ENCODE measurements around the gene ZNF304. TPM values are rescaled to one million over a fixed set of nuclear protein-coding genes. Genes with fewer than 3 reads are reported as not detected.

ZNF304 gene
- total RNA-seq: 1 to 10 TPM; 6.2 TPM

GRCh38 chr19:57350877-57351805 is at the start of gene ZNF304:
TSS of gene ZNF304 (plus strand) at chr19:57351271. CDS start at chr19:57351665, 394 bp downstream.
- H3K27ac Mint-ChIP-seq: peak within 1 kb of the TSS; percentile 90
- H3K9me3 Mint-ChIP-seq (ENCODE audit: low read depth): peaks cover 36% of the 10 kb centered on the region
- H3K27me3 Mint-ChIP-seq: peaks cover 4% of the 10 kb centered on the region
- ChIA-PET POLR2A (interaction anchor here (0.6 to 0.8 kb wide), 2 partner anchors 38 to 89 kb away, joined by 3 to 4 read pairs; partner anchors contain the start of gene ZNF548), CTCF (interaction anchor here (0.7 kb wide), 1 partner anchor 53 kb away, joined by 3 read pairs; no protein-coding TSS in a partner anchor)
- peaks cover 56% of the 10 kb centered on the region for H3K36me3 Mint-ChIP-seq (ENCODE audit: low read depth)
- peak; percentile 100 for ATAC-seq
- intact Hi-C loops (cut with DNase I, micrococcal nuclease): loop anchor here (1.0 to 5.0 kb wide), 9 partner anchors 12 to 565 kb away; partner anchors contain the start of genes TRAPPC2B (in 2 of the 2), ZNF547 (in 2 of the 2), ZNF805 (in 2 of the 2) and ZNF417 (in 1 of the 2)
- H3K4me3 Mint-ChIP-seq: peak within 1 kb of the TSS; percentile 96
- peak; percentile 94 for DNase-seq
- H3K4me1 Mint-ChIP-seq: peaks cover 25% of the 10 kb centered on the region

- Mint-ChIP-seq H3K27ac (no peak overlapping the region), H3K27me3 (no peaks in the 10 kb centered on the region), H3K4me1 (peaks cover 8% of the 10 kb centered on the region), H3K36me3 (ENCODE audit: low read depth) (peaks cover 77% of the 10 kb centered on the region), H3K9me3 (ENCODE audit: low read depth) (peaks cover 18% of the 10 kb centered on the region), H3K4me3 (no peak overlapping the region)
- intact Hi-C loops (cut with DNase I, micrococcal nuclease): no loop called here
- no peak for DNase-seq
- ATAC-seq: peak; percentile 16
- POLR2A ChIA-PET: interaction anchor here (0.6 to 1.1 kb wide), 2 partner anchors 19 to 348 kb away, joined by 3 to 4 read pairs; no protein-coding TSS in a partner anchor
- CTCF ChIA-PET: interaction anchor here (0.8 kb wide), 1 partner anchor 42 kb away, joined by 4 read pairs; no protein-coding TSS in a partner anchor
These were observed 49.0 kb upstream of the ZNF304 start for GRCh38 chr19:57302020-57302465.

GRCh38 chr19:57302727-57303401 is 48.2 kb upstream of the ZNF304 start:
- ATAC-seq (no peak), DNase-seq (no peak)
- peaks cover 15% of the 10 kb centered on the region for H3K9me3 Mint-ChIP-seq (ENCODE audit: low read depth)
- H3K4me1 Mint-ChIP-seq: peaks cover 6% of the 10 kb centered on the region
- H3K27ac Mint-ChIP-seq: no peak overlapping the region
- ChIA-PET POLR2A (no interaction called here), CTCF (no interaction called here)
- intact Hi-C loops (cut with DNase I, micrococcal nuclease): no loop called here
- no peaks in the 10 kb centered on the region for H3K27me3 Mint-ChIP-seq
- H3K36me3 Mint-ChIP-seq (ENCODE audit: low read depth): peaks cover 69% of the 10 kb centered on the region
- no peak overlapping the region for H3K4me3 Mint-ChIP-seq

- Mint-ChIP-seq H3K4me3 (no peak overlapping the region), H3K4me1 (no peaks in the 10 kb centered on the region), H3K9me3 (ENCODE audit: low read depth) (peaks cover 12% of the 10 kb centered on the region), H3K27ac (no peak overlapping the region), H3K36me3 (ENCODE audit: low read depth) (peaks cover 53% of the 10 kb centered on the region), H3K27me3 (no peaks in the 10 kb centered on the region)
- ChIA-PET POLR2A (no interaction called here), CTCF (interaction anchor here (1.0 kb wide), 1 partner anchor 10 kb away, joined by 3 read pairs; no protein-coding TSS in a partner anchor)
- ATAC-seq: no peak
- intact Hi-C loops (cut with DNase I, micrococcal nuclease): no loop called here
- DNase-seq: no peak
These were observed 46.0 kb upstream of the ZNF304 start for GRCh38 chr19:57305056-57305455.

- intact Hi-C loops (cut with DNase I, micrococcal nuclease): no loop called here
- no peak overlapping the region for H3K27ac Mint-ChIP-seq
- no peak overlapping the region for H3K4me3 Mint-ChIP-seq
- no peaks in the 10 kb centered on the region for H3K27me3 Mint-ChIP-seq
- H3K9me3 Mint-ChIP-seq (ENCODE audit: low read depth): peaks cover 12% of the 10 kb centered on the region
- peaks cover 21% of the 10 kb centered on the region for H3K36me3 Mint-ChIP-seq (ENCODE audit: low read depth)
- CTCF ChIA-PET: no interaction called here
- POLR2A ChIA-PET: no interaction called here
- no peaks in the 10 kb centered on the region for H3K4me1 Mint-ChIP-seq
- ATAC-seq (no peak), DNase-seq (no peak)
These were observed 42.6 kb upstream of the ZNF304 start for GRCh38 chr19:57308514-57308913.

DNA sequence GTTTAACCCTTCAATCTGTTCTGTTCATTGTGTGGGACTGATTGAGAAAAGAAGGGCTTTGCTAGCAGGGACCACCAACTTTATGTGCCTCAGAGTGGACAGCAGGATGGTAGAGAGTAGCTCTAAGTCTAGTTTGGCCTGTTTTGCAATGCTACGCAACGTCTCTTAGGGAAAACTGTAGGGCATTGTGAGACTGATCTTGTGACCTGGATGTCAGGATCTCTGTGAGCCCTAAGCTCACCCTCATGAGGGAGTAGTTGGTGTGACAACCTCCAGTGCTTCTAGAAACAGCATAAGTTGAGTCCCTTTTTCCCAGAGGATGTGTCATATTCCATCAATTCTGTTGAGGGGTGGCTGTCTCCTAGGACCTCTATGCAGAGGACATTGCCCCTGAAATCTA is 40.3 kb upstream of the ZNF304 start:
- DNase-seq (no peak), ATAC-seq (no peak)
- no peak overlapping the region for H3K27ac Mint-ChIP-seq
- no peaks in the 10 kb centered on the region for H3K4me1 Mint-ChIP-seq
- no peak overlapping the region for H3K4me3 Mint-ChIP-seq
- peaks cover 26% of the 10 kb centered on the region for H3K9me3 Mint-ChIP-seq (ENCODE audit: low read depth)
- H3K36me3 Mint-ChIP-seq (ENCODE audit: low read depth): peaks cover 11% of the 10 kb centered on the region
- peaks cover 13% of the 10 kb centered on the region for H3K27me3 Mint-ChIP-seq
- ChIA-PET CTCF (no interaction called here), POLR2A (no interaction called here)
- intact Hi-C loops (cut with DNase I, micrococcal nuclease): no loop called here

GRCh38 chr19:57314146-57314545 is 36.9 kb upstream of the ZNF304 start:
- peaks cover 32% of the 10 kb centered on the region for H3K27me3 Mint-ChIP-seq
- ChIA-PET CTCF (no interaction called here), POLR2A (no interaction called here)
- ATAC-seq (no peak), DNase-seq (no peak)
- no peak overlapping the region for H3K4me3 Mint-ChIP-seq
- H3K4me1 Mint-ChIP-seq: no peaks in the 10 kb centered on the region
- H3K9me3 Mint-ChIP-seq (ENCODE audit: low read depth): peaks cover 31% of the 10 kb centered on the region
- no peak overlapping the region for H3K27ac Mint-ChIP-seq
- intact Hi-C loops (cut with DNase I, micrococcal nuclease): no loop called here
- H3K36me3 Mint-ChIP-seq (ENCODE audit: low read depth): peaks cover 8% of the 10 kb centered on the region

- peaks cover 23% of the 10 kb centered on the region for H3K9me3 Mint-ChIP-seq (ENCODE audit: low read depth)
- CTCF ChIA-PET: no interaction called here
- H3K27me3 Mint-ChIP-seq: peaks cover 32% of the 10 kb centered on the region
- intact Hi-C loops (cut with DNase I, micrococcal nuclease): no loop called here
- no peak overlapping the region for H3K27ac Mint-ChIP-seq
- peaks cover 21% of the 10 kb centered on the region for H3K36me3 Mint-ChIP-seq (ENCODE audit: low read depth)
- POLR2A ChIA-PET: interaction anchor here (0.7 kb wide), 1 partner anchor 72 kb away, joined by 3 read pairs; no protein-coding TSS in a partner anchor
- DNase-seq: no peak
- H3K4me3 Mint-ChIP-seq: no peak overlapping the region
- ATAC-seq: no peak
- peaks cover 19% of the 10 kb centered on the region for H3K4me1 Mint-ChIP-seq
These were observed 33.6 kb upstream of the ZNF304 start for GRCh38 chr19:57317503-57317902.

GRCh38 chr19:57319869-57320179 is 31.2 kb upstream of the ZNF304 start:
- H3K9me3 Mint-ChIP-seq (ENCODE audit: low read depth): peaks cover 24% of the 10 kb centered on the region
- H3K27ac Mint-ChIP-seq: peak overlapping the region; percentile 93
- DNase-seq: no peak
- peaks cover 27% of the 10 kb centered on the region for H3K27me3 Mint-ChIP-seq
- peaks cover 24% of the 10 kb centered on the region for H3K4me1 Mint-ChIP-seq
- POLR2A ChIA-PET: no interaction called here
- H3K36me3 Mint-ChIP-seq (ENCODE audit: low read depth): peaks cover 43% of the 10 kb centered on the region
- intact Hi-C loops (cut with DNase I, micrococcal nuclease): loop anchor here (1.0 kb wide), 6 partner anchors 31 to 927 kb away; partner anchors contain the start of genes TRAPPC2B (in 2 of the 2), ZNF460 (in 2 of the 2), ZNF547 (in 2 of the 2) and ZNF805 (in 2 of the 2)
- H3K4me3 Mint-ChIP-seq: peak overlapping the region; percentile 94
- peak; percentile 4 for ATAC-seq
- CTCF ChIA-PET: no interaction called here

DNA sequence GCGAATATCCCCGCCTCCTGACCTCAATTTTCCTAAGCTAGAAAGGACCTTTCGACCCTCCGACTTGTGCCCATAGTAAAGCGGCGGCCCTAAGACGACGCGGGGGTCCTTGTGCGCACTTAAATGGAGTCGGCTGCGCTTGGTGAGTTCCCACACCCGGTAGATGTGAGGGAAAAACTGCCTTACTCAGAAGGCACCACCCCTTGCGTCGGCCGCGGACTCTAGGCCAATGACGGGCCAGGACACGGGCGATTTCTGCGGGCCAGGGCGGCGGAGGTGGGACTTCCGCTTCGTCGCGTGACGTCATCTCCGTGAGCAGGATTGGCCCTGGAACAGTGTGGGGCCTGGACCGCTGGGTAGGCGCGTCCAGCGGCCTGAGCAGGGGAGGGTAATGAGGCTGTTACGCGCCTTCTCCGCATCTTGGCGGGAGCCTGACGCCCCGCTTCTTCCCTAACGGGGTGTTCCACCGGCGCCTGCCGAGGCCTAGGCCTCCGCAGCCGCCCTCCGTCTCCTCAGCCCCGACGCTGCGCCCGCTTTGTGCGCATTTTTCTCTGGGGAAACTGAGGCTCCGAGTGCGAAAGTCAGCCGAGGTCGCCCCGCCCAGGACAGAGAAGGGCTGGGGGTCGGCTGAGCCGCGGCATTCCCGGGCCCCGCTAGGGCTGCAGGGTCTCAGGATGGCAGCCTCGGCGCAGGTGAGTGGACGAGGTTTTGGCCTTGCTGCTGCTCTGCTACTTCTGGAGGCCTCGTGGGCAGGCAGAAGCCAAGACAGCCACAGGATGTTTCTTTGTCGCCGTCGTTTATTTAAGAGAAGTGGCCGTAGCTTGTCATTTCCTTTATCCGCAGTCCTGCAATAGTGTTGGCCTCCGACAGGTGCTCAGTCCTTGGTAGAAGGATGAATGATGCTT is 30.6 kb upstream of the ZNF304 start, which contains the start of gene ZNF543:
Gene ZNF543 (plus strand): TSS at position 293 of the 905 bp plus-strand sequence. CDS start 382 bp downstream, at position 675.
- Mint-ChIP-seq H3K4me1 (peaks cover 24% of the 10 kb centered on the region), H3K4me3 (peak within 1 kb of the TSS; percentile 94), H3K27ac (peak within 1 kb of the TSS; percentile 93), H3K9me3 (ENCODE audit: low read depth) (peaks cover 21% of the 10 kb centered on the region), H3K27me3 (peaks cover 22% of the 10 kb centered on the region), H3K36me3 (ENCODE audit: low read depth) (peaks cover 45% of the 10 kb centered on the region)
- CTCF ChIA-PET: no interaction called here
- peak; percentile 98 for ATAC-seq
- POLR2A ChIA-PET: no interaction called here
- peak; percentile 97 for DNase-seq
- intact Hi-C loops (cut with DNase I, micrococcal nuclease): loop anchor here (1.0 kb wide), 6 partner anchors 31 to 927 kb away; partner anchors contain the start of genes TRAPPC2B (in 2 of the 2), ZNF460 (in 2 of the 2), ZNF547 (in 2 of the 2) and ZNF805 (in 2 of the 2)
